Measurements from ENCODE around the gene CUEDC2.

- TF ChIP-seq E2F4 (CRISPR knock-in tag; IDR thresholded peaks at IDR 0.05; ENCODE audit: borderline replicate concordance, low read depth) (no peak), CTCF (IDR thresholded peaks at IDR 0.05) (no peak), FOXP4 (CRISPR knock-in tag; IDR thresholded peaks at IDR 0.05) (no peak), KAT7 (CRISPR knock-in tag; IDR thresholded peaks at IDR 0.05; ENCODE audit: borderline replicate concordance) (no peak), GRHL2 (CRISPR knock-in tag; IDR thresholded peaks at IDR 0.05; ENCODE audit: insufficient replicate concordance, severe bottlenecking) (no peak), ATF6 (CRISPR knock-in tag; IDR thresholded peaks at IDR 0.05) (no peak), MAX (CRISPR knock-in tag; IDR thresholded peaks at IDR 0.05) (no peak), HMGXB4 (CRISPR knock-in tag; IDR thresholded peaks at IDR 0.05) (no peak), NFYB (CRISPR knock-in tag; conservative IDR thresholded peaks at IDR 0.05; ENCODE audit: low read depth) (no peak), NR2C2 (CRISPR knock-in tag; IDR thresholded peaks at IDR 0.05) (no peak), TP53 (CRISPR knock-in tag; IDR thresholded peaks at IDR 0.05) (no peak), ATF2 (CRISPR knock-in tag; IDR thresholded peaks at IDR 0.05; ENCODE audit: borderline replicate concordance, low read depth) (no peak), SP1 (CRISPR knock-in tag; conservative IDR thresholded peaks at IDR 0.05) (no peak)
These were observed 18.4 kb downstream of the CUEDC2 start for GRCh38 chr10:102413806-102414561.

Measured in WTC11 (cell line).